ENCODE data around the gene RAP1GDS1.
A peak's percentile ranks its signal among the peaks of the same experiment; 100 is the strongest.
"Not testable (repeated sequence)": the region's sequence is repeated elsewhere in the genome, so short reads cannot be mapped to it uniquely, and the experiment has no call there.

The RAP1GDS1 gene

DNA sequence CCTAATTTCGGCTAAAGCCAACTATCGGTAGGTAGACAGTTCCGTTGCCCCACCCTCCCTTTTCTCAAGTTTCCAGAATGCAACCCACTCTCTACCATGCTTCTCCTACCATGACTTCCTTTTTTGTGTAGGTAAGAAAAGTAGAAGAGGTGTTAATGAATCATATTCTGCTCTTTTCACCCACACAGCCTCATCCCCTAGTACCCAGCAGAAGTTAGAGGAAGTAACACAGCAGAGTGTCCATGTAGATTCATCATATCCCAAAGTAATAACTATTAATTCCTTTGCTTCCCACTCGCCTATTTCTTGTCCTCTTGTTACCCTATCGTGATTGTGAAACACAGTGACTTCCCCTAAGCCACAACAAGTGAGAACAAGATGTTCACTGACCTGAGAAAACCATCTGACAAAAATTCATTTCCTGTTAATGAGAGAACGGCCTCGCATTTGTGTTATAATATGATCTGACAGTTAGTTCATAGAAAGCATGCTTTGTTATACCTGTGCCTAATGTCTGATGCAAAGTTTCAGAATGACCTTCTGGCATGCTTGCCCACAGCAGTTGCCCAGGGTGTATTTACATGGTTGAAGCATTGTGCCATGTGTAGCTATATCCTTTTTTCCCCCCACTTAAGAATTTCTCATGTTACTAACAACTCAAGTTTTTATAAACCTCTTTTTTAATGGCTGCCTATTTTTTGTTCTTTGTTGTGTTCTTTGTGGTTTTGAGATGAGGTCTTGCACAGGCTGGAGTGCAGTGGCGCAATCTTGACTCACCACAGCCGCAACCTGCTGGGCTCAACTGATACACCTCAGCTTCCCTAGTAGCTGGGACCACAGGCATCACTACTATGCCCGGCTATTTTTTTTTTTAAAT, 185.6 kb downstream of the RAP1GDS1 start:
- DNase-seq = peak; percentile 55

DNA sequence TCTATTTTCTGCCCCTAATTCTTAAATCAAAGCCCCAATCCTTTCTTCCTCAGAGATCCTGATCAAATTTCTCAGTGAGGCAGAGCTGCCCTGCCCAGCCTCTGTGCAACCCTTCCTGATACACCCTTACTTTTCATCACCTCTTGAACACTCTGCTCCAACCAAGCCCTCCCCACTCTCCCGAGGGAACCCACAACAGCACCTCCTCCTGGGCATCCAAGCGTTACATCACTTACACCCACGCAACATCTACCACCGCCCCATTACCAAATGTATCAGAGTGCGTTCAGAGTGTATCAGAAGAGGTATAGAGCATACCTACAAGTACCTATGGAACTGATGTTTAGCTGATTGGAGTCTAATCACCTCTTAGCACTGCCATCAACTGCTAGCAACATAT, 186.5 kb downstream of the RAP1GDS1 start:
- no peak for DNase-seq

DNA sequence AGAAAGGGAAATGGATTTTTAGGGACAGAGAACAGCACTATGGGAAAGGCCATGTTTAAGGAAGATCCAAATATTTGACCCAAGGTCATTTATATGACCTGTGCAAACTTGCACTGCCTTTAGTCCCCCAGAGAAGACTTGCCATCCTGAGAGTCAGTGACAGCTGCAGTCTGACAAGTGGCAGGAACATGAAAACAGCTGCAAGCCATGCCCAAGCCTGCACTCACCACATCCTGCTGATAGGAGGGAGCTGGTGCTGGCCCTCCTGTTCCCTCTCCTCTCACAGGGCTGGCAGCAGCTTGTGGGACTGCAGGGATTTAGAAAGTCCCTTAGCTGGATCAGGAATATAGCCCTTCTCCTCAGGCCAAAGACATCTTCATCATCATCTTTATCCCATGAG, 187.7 kb downstream of the RAP1GDS1 start:
- DNase-seq = no peak

DNA sequence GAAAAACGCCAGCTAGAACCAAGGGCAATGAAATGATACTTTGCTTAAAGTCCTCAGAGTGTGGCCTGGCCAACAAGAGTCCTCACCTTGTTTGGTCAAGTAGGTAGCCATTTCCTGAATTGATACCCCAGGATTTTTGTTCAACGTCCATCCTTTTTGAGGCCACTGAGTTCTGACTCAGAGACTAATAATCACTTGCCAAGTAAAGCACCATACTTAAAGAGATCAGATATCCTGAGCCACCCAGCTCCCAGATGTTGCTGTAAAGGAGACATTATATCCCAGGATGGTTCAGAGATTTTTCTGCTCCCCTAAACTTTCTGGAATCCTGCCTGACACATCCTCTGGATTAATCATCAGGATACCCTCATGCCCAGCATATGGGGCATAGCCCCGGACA, 190.9 kb downstream of the RAP1GDS1 start:
- DNase-seq = no peak

DNA sequence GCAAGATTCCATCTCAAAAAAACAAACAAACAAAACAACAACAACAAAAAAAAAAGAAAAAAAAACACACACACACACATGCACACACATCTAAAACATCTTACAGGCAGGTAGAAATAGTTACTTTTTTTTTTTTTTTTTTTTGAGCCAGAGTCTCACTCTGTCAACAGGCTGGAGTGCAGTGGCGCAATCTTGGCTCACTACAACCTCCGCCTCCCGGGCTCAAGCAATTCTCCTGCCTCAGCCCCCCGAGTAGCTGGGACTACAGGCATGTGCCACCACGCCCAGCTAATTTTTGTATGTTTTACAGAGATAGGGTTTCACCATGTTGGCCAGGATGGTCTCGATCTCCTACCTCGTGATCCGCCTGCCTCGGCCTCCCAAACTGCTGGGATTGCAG, 196.2 kb downstream of the RAP1GDS1 start:
- not testable (repeated sequence) for DNase-seq

DNA sequence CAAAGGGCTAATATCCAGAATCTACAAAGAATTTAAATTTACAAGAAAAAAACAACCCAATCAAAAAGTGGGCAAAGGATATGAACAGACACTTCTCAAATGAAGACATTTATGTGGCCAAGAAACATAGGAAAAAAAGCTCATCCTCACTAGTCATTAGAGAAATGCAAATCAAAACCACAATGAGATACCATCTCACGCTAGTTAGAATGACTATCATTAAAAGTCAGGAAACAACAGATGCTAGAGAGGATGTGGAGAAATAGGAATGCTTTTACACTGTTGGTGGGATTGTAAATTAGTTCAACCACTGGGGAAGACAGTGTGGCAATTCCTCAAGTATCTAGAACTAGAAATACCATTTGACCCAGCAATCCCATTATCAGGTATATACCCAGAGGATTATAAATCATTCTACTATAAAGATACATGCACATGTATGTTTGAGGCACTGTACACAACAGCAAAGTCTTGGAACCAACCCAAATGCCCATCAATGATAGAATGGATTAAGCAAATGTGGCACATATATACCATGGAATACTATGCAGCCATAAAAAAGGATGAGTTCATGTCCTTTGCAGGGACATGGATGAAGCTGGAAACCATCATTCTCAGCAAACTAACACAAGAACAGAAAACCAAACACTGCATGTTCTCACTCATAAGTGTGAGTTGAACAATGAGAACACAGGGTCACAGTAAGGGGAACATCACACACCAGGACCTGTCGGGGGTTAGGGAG, 200.1 kb downstream of the RAP1GDS1 start:
- DNase-seq = not testable (repeated sequence)

DNA sequence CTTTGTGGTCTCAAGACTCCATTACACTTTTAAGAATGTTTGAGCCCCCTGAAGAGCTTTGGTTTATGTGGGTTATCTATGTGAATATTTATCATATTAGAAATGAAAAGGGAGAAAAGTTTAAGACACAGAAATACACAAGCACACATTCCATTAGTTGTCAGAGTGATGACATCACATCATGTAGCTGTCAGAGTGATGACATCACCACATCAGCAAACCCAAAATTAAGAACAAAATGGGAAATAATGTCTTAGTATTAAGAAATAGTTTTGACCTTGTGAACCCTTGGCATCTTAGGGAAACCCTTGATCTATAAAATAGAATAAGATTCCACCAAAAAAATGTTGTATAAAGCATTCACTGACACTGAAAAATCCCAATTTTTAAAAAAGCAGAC, 201.3 kb downstream of the RAP1GDS1 start:
- no peak for DNase-seq

DNA sequence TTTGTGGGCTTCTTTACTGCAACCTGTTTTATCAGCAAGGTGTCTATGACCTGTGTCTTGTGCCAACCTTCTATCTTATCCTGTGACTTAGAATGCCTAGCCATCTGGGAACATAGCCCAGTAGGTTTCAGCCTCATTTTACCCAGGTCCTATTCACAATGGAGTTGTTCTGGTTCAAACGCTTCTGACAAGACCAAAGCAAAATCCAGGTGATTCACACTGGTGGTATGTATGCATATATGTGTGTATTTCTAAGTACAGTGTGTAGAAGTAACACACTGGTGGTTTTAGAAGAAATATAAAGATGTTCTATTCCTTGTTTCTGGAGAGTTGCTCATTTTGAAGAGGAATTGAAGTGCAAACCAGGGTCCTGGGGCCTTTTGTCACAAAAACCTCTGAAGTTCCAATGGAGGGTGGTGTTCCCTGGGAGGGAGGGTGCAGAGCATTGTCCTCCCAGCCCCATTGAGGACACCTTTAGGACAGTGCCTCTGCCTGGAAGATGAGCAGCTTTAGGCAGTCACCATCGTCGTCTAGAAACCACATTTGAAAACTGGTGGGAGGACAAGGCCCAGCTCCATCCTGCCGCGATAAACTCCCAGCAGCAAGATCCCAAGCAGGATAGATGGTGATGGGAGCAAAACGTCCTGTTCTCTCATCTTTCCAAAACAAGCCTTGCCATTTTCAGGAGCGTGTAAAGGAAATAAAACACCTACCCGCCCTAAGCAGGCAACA, 205.8 kb downstream of the RAP1GDS1 start:
- no peak for DNase-seq

DNA sequence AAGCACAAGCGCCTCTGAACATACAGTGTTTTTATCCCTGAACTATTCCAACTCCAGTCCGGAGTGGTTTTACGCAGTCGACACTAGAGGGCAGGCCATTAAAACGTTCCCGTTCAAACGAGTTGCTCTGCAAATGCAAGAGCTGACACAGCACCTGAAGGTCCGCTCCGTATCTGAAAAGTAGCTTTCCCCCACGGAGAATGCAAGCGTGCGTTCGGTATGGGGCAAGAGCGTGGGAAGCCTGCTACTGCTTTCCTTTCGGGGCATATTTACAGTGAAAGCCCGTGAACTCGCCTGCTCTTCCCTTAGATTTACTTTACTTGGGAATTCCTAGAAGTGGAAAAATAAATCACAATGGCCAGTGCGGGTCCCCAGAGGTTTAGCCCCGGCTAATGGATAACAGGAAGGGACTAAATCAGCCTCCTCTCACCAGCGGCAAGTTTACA, 206.5 kb downstream of the RAP1GDS1 start:
- peak; percentile 6 for DNase-seq

DNA sequence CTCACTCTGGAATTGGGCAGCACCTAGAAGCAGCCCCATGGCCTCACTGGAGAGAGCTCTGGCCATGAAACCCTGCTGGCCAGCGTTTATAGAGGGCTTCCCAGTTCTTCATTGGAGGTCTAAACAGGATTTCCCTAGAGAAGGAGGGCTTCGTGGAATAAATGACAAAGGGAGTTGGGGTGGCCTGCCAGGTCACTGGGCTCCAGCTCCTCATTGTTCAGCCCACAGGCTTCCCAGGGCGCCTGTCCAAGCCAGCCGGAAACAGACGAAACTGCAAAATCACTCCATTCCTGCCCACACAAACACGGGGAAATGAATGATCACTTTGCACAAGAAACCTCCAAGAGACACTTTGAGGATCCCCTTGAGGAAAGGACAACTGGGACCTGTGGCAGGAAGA, 207.5 kb downstream of the RAP1GDS1 start:
- DNase-seq = no peak

DNA sequence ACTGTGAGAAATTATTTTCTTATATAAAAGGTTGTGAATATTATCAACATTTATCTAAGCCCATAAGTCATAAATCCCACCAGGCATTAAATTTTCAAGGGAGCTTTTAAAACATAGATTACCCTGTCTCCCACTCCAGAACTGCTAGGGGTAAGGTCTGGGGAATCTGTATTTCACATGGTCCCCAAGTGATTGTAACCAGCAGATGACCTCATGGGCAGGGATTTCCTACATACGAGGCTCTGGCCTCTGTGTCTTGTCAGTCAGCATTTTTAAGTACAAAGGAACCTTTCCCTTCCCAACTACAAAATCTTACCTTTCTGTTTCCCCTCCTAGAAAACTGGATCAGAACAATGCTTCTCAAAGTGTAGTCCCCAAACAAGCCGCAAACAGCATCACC, 208.6 kb downstream of the RAP1GDS1 start:
- DNase-seq = no peak

DNA sequence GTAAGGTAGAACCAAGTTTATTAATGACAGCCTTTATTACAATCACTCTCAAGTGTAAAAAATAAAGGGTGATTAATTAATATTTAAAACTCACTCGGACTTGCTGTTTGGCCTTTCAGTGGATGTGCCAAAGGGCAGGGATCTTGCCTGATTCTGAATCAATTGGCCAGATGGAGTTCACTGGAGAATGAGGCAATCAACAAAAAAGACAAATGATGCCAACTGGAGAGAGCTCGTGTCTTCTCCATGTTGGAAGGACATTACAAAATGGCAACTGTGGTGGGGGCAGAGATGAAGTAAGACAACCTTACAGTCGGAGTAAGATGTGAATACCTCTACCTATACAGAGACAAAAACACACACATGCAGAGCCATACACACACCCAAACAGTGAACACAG, 209.2 kb downstream of the RAP1GDS1 start:
- no peak for DNase-seq

DNA sequence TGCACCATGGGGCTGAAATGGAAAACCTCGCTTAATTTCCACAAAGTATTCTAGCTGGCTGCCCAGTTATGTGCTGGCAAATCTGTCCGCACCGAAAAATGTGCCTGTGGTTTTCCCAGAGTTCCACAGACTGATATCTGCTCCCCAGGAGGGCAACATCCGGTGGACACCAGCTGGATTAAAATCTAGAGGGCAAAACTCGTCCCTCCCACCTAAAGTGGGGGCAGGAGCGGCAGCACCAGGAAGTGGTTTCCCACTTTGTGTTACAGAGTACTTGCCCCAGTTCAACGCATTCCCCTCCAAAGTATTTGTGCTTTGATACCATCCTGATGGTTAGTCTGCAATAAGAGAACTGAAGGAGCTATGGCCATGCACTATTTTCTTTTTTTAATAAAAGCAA, 209.6 kb downstream of the RAP1GDS1 start:
- DNase-seq = no peak

DNA sequence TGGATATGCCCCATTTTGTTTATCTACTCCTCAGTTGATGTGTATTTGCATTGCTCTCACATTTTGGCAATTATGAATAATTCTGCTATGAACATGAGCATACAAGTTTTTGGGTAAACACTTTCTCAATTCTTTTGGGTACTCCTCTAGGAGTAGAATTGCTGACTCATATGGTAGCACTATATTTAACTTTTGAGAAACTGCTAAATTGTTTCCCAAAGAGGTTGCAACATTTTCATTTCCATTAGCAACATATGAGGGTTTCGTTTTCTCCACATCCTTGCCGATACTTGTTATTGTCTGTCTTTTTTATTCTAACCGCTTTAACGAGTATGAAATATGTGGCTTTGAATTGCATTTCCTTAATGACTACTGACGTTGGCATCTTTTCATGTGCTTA, 211.9 kb downstream of the RAP1GDS1 start:
- DNase-seq = no peak

DNA sequence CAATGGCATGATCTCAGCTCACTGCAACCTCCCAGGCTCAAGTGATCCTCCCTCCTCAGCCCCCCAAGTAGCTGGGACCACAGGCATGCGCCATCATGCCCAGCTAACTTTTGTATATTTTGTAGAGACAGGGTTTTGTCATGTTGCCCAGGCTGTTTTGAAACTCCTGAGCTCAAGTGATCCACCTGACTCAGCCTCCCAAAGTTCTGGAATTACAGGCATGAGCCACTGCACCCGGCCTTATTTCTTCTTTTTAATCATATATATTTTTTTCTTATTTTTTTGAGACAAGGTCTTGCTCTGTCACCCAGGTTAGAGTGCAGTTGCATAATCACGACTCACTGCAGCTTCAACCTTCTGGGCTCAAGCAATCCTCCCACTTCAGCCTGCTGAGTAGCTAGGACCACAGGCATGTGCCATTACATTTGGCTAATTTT, 213.2 kb downstream of the RAP1GDS1 start:
- no peak for DNase-seq

DNA sequence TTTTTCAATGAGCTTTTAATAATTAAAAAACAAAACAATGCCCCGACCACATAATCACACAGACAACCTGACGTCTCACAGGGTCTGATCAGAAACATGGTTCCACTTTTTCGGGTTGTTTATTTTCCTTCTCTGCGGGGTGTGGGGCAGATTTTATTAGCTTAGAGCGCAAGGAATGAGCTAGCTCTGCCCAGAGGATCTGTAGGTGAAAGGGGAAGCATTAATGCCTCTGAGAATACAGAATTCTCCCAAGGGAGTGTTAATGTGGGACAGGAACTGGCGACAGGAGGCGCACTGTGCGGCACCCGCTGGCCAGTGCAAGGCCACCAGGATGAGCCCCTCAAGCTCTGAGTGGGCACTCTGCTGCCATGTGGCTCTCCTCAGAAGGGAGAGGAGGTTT, 215.7 kb downstream of the RAP1GDS1 start:
- DNase-seq = no peak

DNA sequence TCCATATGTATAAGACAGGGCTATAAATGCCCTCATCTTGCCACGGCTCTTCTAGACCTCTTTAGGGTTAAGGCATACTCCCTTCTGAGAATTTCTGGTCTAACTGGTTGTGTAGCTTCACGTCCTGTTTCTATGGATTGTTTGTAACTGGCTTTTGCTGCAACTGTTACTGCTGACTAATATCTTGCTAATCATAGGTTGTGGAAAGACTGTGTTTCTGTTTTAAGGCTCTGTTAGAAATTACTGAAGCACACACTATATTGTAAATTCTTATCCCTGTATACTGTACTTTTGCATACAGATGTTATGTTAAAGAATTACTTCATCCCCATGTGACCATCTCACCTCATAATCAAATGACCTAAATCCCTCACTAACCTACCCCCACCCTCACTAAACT, 218.4 kb downstream of the RAP1GDS1 start:
- not testable (repeated sequence) for DNase-seq

DNA sequence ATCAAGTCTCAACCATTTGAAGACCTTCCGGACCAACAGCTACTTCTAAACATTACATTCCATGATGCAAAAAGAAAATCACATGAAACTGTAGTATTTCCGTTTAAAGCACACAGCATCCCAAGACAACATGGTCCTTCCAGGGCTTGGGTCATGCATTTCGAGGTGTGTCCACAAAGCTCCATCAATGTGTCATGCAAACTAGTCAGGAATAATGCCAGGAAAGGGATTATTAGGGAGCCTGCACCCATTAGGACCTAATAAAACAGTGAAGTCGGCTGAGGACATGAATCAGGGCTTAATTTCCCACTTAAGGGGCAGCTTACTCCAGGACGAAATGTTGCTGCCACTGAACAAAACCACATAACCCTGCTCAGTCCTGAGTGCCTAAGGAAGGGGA, 219.4 kb downstream of the RAP1GDS1 start:
- no peak for DNase-seq

DNA sequence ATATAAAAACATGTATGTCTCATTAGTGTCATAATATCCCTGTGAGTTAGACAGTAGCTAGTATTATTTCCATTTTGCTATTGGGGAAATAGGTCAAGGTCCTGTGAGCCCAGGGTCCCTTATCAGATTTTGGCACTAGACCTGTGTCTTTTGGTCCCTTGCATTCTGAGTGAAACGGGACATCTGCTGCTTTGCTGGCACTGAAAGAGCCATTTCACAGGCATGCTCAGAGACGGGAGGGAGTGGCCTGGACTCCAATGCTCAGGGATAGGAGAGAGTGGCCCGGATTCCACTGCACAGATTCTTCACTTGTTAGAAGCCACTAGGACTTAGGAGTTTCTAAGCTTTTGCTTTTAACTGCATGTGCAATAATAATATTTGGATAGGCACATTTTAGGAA, 220.0 kb downstream of the RAP1GDS1 start:
- no peak for DNase-seq

DNA sequence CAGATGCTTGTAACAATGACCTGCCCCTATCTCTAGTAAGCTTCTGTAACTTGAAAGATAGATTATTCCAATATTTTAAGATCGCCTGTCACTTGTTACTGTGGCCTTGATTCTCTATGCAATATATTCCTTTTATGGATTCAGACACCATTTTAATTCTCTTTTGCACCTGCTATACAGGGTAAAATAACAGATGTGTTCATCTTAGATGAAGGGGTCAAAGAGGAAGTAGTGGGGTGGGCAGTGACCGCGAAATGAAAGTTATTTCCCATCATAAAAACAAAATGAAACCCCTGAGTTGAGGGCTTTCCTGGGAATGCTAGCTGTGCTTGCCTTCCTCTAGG, 221.3 kb downstream of the RAP1GDS1 start:
- no peak for DNase-seq

DNA sequence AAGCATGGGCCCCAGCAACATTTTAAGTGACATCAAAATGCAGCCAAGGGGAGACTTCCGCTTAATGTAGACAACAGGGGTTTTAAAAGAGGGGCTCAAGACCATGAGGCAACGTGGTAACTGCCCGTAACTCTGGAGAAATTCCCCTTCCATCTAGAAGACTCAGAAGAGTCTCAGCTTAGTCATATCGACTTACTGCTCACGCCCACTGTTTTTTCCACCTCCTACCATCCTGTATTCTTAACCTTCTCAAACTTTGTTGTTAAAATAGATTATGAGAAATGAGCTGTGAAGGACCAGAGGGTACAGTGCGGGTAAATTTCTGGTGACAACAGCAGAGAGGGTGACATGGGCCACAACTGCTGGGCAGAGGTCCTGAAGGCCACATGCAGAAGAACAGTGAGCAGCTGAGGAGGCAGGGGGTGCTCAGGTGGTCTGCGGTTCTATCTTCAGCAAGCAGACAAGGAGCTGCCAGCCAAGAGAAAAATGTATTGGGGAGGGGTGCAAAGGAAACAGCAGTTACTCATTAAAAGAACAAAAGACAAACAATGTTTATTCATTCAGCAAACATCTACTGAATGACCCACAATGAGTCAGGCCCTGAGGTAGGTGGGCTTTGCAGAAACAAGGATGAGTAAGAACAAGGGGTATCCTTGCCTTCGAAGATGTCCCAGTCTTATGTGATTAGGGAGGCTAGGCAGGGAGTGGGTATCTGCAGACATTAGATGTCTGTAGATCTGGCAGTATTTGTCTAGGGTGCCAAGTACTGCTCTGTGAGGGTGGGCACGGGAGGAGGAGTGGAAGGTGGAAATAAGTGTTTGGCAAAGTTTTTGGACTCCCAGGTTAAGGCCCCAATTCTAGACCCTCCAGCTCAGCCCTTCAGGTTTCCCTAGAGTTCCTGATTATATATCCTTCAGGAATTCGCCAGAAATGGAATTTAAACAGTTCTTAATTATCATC, 221.9 kb downstream of the RAP1GDS1 start:
- no peak for DNase-seq

DNA sequence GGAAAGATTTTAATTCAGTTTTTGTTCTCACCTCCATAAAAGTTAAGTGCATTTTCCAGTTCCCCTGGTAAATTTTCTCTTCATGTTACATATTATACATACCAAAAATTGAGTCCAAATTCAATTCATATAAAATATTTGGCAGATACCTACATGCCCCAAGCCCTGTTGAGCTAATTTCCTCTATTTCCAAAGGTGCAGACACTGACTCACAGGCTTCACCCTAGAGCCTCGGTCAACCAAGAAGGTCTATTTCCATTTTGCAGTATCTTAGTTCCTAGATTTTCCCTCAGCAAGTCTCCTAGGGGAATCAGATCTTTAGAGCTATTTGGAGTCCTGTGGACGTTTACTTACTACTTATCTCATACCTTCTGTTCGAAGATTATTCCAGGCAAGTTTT, 222.8 kb downstream of the RAP1GDS1 start:
- DNase-seq = no peak

All from GF-D8 (cell line).